ENCODE measurements around the gene NUP214.
"Not testable (repeated sequence)": the region's sequence is repeated elsewhere in the genome, so short reads cannot be mapped to it uniquely, and the experiment has no call there.

The NUP214 gene

DNA sequence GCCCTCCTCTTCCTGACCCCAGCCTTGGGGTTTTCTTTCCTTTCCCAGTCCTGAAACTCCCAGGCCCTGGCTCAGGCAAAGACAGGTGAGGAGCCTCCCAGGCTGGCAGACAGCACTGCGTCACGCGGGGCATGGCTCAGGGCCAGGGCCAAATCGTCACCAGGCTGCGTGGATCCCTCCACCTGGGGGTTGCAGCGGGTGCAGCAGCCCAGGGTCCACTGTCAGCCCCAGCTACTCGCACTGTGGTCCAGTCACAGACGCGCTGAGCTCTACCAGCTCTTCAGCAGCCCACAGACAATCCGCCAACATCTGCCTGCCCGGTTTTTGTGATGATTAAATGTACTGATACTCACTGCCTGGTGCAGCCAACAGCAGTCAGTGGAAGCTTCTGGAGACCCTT lies 138.8 kb downstream of the NUP214 start:
- no peaks in the 10 kb centered on the region for H3K27me3 ChIP-seq (ENCODE audit: control insufficient read depth, insufficient read depth, low read length)
- H3K4me1 ChIP-seq (ENCODE audit: control insufficient read depth, insufficient read depth, low read length): peaks cover 2% of the 10 kb centered on the region
- H3K36me3 ChIP-seq (ENCODE audit: control insufficient read depth, insufficient read depth, low read length): no peaks in the 10 kb centered on the region
- H3K27ac ChIP-seq (ENCODE audit: low read depth, low read length): no peak overlapping the region
- no peak overlapping the region for H3K9ac ChIP-seq (ENCODE audit: low read depth, low read length)
- no peaks in the 10 kb centered on the region for H3K9me3 ChIP-seq (ENCODE audit: control insufficient read depth, insufficient read depth, low read length)
- no peak overlapping the region for H3K4me3 ChIP-seq (ENCODE audit: low read depth, low read length)

DNA sequence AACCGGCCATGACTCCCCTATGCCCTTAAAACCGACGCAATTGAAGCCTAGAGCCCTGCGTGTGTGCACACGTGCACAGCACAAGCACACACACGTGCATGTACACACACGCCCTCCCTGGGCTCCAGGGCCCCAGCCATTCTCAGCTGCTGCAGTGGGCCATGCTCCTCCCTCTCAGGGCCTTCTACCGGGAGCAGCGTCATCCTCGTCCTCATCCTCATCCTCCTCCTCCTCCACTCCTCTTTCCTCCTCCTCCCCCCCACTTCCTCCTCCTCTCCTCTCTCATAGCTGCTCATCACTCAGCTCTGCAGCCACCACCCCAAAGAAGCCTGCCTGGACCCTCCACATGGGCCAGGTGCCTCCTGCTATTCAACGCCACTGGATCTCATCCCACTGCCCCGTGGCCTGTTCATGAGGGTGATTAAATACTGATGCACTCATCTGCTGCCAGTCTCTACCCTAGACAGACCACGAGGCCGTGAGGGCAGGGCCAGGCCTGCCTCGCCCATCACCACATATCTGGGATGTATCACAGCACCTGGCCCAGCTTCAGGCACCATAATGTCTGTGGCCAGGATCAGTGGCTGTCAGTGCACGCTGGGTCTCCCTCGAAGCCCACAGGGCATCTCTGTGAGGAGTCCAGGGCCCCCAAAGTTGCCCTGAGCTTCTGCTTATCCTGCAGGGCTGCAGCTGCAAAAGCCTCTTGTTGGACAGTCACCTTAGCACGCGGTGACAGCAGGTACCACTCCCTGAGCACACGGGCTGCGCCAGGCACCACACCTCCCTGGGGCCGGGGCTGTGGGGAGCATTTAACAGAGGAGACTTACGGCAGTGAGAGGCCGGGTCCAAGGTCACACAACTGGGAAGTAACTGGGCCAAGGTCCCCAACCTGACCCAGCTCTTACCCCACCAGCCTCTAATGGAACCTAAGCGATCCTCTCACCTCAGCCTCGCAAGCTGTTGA lies 141.2 kb downstream of the NUP214 start:
- H3K9me3 ChIP-seq (ENCODE audit: control insufficient read depth, insufficient read depth, low read length): no peaks in the 10 kb centered on the region
- no peak overlapping the region for H3K4me3 ChIP-seq (ENCODE audit: low read depth, low read length)
- peaks cover 6% of the 10 kb centered on the region for H3K4me1 ChIP-seq (ENCODE audit: control insufficient read depth, insufficient read depth, low read length)
- no peak overlapping the region for H3K27ac ChIP-seq (ENCODE audit: low read depth, low read length)
- no peaks in the 10 kb centered on the region for H3K36me3 ChIP-seq (ENCODE audit: control insufficient read depth, insufficient read depth, low read length)
- H3K9ac ChIP-seq (ENCODE audit: low read depth, low read length): no peak overlapping the region
- no peaks in the 10 kb centered on the region for H3K27me3 ChIP-seq (ENCODE audit: control insufficient read depth, insufficient read depth, low read length)

DNA sequence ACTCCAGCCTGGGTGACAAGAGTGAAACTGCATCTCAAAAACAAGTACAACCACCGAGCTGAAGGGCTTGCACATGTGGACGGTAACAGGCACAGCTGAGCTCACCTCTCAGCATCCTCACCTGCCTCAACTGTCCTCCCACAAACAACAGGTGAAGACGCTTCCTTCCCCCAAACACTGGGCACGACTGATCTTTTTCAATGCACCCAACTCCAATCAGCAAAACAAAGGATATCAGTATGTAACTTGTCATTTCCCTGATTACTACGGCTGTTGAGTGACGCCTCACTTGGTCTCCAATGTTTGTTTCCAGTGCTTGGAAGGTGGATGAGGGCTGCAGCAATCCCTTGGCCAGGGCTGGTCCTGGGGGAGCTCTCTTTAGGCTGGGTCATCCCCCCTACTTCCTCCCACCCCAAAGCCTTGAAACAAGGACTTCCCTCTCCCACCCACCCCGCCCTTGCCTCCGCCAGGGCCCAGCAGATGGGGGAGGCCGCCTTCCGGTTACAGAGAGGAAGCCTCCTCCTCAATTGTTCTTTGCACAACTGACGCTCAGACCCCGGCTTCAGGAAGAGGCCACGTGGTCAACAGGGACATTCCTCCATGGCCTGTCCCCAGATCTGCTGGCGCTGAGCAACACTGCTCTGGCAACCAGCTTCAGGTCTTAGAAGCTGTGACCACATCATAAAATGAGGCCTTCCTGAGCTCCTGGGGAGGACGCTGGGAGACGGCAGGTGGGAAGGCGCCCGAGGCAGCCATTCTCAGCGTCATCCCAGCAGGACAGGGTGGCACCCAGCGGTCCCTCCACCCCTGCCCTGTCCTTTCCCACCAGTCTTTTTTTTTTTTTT lies 145.0 kb downstream of the NUP214 start:
- Histone ChIP-seq H3K27ac (ENCODE audit: low read depth, low read length) (no peak overlapping the region), H3K9ac (ENCODE audit: low read depth, low read length) (no peak overlapping the region), H3K4me1 (ENCODE audit: control insufficient read depth, insufficient read depth, low read length) (peaks cover 11% of the 10 kb centered on the region), H3K36me3 (ENCODE audit: control insufficient read depth, insufficient read depth, low read length) (no peaks in the 10 kb centered on the region), H3K27me3 (ENCODE audit: control insufficient read depth, insufficient read depth, low read length) (0 out of 2 replicates have a peak, but pooled peaks cover 2% of the 10 kb centered on the region), H3K9me3 (ENCODE audit: control insufficient read depth, insufficient read depth, low read length) (no peaks in the 10 kb centered on the region), H3K4me3 (ENCODE audit: low read depth, low read length) (no peak overlapping the region)

DNA sequence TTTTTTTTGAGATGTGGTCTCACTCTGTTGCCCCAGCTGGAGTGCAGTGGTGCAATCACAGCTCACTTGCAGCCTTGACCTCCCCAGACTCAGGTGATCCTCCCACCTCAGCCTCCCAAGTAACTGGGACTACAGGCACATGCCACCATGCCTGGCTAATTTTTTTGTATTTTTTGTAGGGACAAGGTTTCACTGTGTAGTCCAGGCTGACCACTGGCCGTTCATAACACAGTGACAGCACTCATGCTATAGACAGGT lies 145.6 kb downstream of the NUP214 start:
- H3K36me3 ChIP-seq (ENCODE audit: control insufficient read depth, insufficient read depth, low read length); H3K27me3 ChIP-seq (ENCODE audit: control insufficient read depth, insufficient read depth, low read length); H3K9ac ChIP-seq (ENCODE audit: low read depth, low read length); H3K9me3 ChIP-seq (ENCODE audit: control insufficient read depth, insufficient read depth, low read length); H3K27ac ChIP-seq (ENCODE audit: low read depth, low read length); H3K4me3 ChIP-seq (ENCODE audit: low read depth, low read length): not testable (repeated sequence)
- H3K4me1 ChIP-seq (ENCODE audit: control insufficient read depth, insufficient read depth, low read length): peaks cover 16% of the 10 kb centered on the region

DNA sequence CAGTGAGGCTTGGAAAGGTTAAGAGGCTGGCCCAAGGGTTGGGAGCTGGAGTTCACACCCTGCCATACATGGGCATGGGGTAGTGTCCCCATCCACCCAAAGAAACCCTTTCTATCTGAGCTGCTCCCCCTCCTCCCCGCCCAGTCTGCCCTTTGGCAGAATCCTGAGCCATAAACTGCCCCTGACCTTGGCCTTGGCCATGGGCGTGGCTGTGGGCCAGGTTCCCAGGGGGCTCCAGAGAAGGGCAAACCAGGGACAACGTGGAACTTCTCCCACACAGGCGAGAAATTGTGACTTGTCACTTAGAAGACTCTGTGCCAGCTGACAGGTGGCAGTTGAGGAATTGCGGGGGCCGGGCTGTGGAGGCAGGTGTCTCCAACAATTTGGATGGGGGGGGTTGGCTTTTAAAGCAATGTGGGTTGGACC lies 146.1 kb downstream of the NUP214 start:
- peaks cover 14% of the 10 kb centered on the region for H3K27me3 ChIP-seq (ENCODE audit: control insufficient read depth, insufficient read depth, low read length)
- H3K9me3 ChIP-seq (ENCODE audit: control insufficient read depth, insufficient read depth, low read length): no peaks in the 10 kb centered on the region
- no peak overlapping the region for H3K27ac ChIP-seq (ENCODE audit: low read depth, low read length)
- H3K4me1 ChIP-seq (ENCODE audit: control insufficient read depth, insufficient read depth, low read length): peaks cover 16% of the 10 kb centered on the region
- H3K9ac ChIP-seq (ENCODE audit: low read depth, low read length): no peak overlapping the region
- no peak overlapping the region for H3K4me3 ChIP-seq (ENCODE audit: low read depth, low read length)
- H3K36me3 ChIP-seq (ENCODE audit: control insufficient read depth, insufficient read depth, low read length): no peaks in the 10 kb centered on the region

DNA sequence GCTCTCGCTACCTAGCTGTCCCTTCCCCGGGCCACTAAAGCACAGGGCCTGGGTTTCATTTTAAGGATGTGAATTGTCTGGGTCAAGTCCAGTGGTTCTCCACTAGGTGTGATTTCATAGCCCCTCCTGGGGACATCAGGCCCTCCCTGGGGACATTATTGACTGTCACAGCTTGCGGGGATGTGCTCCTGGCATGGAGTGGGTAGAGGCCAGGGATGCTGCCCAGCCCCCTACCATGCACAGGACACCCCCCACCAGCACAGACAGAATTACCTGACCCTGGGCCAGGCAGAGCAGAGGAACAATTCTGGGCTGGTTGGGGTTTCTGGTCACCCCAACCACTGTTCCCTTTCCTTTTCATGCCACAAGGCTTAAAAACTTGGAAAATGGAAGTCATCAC lies 146.8 kb downstream of the NUP214 start:
- Histone ChIP-seq H3K4me1 (ENCODE audit: control insufficient read depth, insufficient read depth, low read length) (peaks cover 16% of the 10 kb centered on the region), H3K9ac (ENCODE audit: low read depth, low read length) (no peak overlapping the region)

DNA sequence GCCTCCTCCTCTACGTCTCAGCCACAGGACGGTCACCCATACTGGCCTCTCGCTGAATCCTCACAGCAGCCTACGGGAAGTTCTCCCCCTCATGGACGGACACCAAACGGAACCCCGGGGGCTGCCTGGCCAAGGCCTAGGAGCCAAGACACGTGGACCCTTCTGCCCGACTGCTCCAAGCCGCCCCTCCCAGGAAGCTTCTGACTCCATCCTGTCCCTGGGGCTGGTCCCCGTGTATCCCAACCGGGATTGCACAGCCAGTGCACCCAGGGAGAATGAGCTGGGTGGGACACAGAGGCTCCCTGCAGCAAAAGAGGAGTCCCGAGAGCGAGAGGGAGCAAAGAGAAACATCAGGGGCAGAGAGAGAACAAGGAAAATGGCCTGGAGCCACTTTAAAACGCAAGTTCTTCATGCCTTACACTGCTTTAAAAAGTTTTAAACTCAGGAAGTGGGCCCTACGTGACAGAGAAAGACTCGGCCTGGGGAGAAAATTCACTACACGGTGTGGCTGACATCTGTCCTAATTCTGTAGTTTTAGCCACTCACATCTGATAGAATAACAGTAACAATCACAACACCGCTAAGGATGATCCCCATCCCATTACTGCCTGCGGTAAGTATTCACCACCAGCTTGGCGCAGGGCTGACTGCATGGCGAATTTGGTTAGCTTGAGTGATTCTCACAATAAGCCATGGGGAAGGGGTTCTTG lies 147.9 kb downstream of the NUP214 start:
- Histone ChIP-seq H3K27me3 (ENCODE audit: control insufficient read depth, insufficient read depth, low read length) (peaks cover 14% of the 10 kb centered on the region), H3K9ac (ENCODE audit: low read depth, low read length) (no peak overlapping the region), H3K9me3 (ENCODE audit: control insufficient read depth, insufficient read depth, low read length) (no peaks in the 10 kb centered on the region), H3K27ac (ENCODE audit: low read depth, low read length) (no peak overlapping the region), H3K36me3 (ENCODE audit: control insufficient read depth, insufficient read depth, low read length) (no peaks in the 10 kb centered on the region), H3K4me1 (ENCODE audit: control insufficient read depth, insufficient read depth, low read length) (peaks cover 16% of the 10 kb centered on the region), H3K4me3 (ENCODE audit: low read depth, low read length) (no peak overlapping the region)

More for the DNA sequence above, 146.8 kb downstream of the NUP214 start:
- Histone ChIP-seq H3K27ac (ENCODE audit: low read depth, low read length) (no peak overlapping the region), H3K4me3 (ENCODE audit: low read depth, low read length) (no peak overlapping the region), H3K36me3 (ENCODE audit: control insufficient read depth, insufficient read depth, low read length) (no peaks in the 10 kb centered on the region), H3K9me3 (ENCODE audit: control insufficient read depth, insufficient read depth, low read length) (no peaks in the 10 kb centered on the region), H3K27me3 (ENCODE audit: control insufficient read depth, insufficient read depth, low read length) (peaks cover 14% of the 10 kb centered on the region)

DNA sequence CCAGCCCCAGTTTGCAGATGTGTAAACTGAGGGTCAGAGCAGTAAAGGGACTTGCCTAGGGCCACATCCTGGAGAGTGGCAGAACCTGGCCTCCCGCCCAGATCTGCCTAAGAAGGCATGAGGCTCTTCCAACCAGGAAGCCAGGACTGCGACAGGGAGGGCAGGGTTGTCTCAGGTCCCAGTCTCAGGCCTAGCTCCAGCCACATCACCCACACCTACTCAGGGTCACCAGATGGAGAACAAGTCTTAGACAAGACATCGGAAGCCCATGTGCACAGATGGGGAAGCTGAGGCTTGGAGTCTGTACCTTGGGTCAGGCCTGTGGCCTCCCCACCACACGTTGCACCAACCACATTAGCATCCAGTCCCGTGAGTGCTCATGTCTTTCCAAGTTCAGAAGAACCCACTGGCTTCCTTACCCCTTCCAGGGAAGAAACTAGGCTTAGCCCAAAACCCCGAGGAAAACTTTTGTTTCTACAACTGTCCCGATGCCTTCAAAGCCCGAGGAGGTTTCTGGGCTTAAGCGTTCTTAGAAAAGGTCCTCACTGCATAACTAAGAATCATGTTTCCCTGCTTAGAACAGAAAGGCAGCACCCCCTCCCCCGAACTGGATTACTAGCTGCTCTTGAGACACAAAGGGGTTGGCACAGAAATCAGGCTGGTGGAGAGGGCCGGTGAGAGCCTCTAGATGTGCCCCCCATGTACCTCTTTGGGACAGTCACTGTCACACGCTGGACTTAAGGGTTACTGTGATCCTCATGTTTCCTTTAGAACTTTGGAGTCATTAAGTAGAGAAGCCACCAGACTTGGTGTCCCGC lies 148.7 kb downstream of the NUP214 start:
- Histone ChIP-seq H3K4me3 (ENCODE audit: low read depth, low read length) (no peak overlapping the region), H3K4me1 (ENCODE audit: control insufficient read depth, insufficient read depth, low read length) (peaks cover 16% of the 10 kb centered on the region), H3K9ac (ENCODE audit: low read depth, low read length) (no peak overlapping the region), H3K36me3 (ENCODE audit: control insufficient read depth, insufficient read depth, low read length) (no peaks in the 10 kb centered on the region), H3K9me3 (ENCODE audit: control insufficient read depth, insufficient read depth, low read length) (no peaks in the 10 kb centered on the region), H3K27me3 (ENCODE audit: control insufficient read depth, insufficient read depth, low read length) (peaks cover 14% of the 10 kb centered on the region), H3K27ac (ENCODE audit: low read depth, low read length) (no peak overlapping the region)

DNA sequence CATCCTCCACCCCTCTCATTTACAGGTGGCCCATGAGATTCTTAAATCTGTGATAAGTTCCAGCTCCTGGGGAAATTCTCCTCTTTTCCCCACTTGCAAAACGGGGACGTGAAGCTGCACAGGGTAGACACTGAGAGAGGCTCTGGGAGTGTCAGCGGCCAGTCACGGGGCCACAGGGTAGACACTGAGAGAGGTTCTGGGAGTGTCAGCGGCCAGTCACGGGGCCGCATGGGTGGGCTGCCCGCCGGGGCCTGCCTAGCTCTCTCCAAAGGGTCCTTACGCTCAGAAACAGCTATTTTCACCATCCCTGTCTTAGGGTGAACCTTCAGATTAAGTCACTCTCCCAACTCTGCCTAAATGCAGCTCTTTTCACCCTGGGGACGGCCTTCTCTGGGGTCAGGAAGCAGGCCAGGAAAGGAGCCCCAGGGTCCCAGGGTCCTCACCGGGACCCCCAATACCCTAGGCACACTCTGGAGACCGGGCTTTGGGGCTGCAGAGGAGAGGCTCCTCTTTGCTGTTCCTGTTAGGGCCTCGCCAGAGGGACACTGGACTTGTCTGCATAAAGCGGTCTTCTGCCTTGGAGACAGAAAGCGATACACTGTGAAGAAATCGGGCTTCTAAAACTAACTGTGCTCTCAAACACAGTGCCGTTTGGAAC lies 149.4 kb downstream of the NUP214 start:
- Histone ChIP-seq H3K36me3 (ENCODE audit: control insufficient read depth, insufficient read depth, low read length) (no peaks in the 10 kb centered on the region), H3K4me3 (ENCODE audit: low read depth, low read length) (no peak overlapping the region), H3K27me3 (ENCODE audit: control insufficient read depth, insufficient read depth, low read length) (peaks cover 14% of the 10 kb centered on the region), H3K9me3 (ENCODE audit: control insufficient read depth, insufficient read depth, low read length) (no peaks in the 10 kb centered on the region), H3K4me1 (ENCODE audit: control insufficient read depth, insufficient read depth, low read length) (peaks cover 13% of the 10 kb centered on the region; the same call in 1 of the 2 replicates), H3K9ac (ENCODE audit: low read depth, low read length) (no peak overlapping the region), H3K27ac (ENCODE audit: low read depth, low read length) (no peak overlapping the region)

Data from HUES48 (cell line).